Vagina (tissue), 2 donors: Measurements from ENCODE around the gene PXK.

ENCODE experiments used
- POLR2AphosphoS5 ChIP-seq, 2 donors: sonication (generic); formaldehyde crosslinking; IDR thresholded peaks; one replicate each; pipeline ENCODE4 v1.9.0; 2017; ENCODE audit warnings: antibody characterized with exemption in 2 of 2, mild to moderate bottlenecking in 2 of 2, low read depth in 1 of 2; ENCODE audit not compliant: insufficient read depth in 1 of 2
- TF ChIP-seq, protein P1 (sequence below), 3 experiments: fragments of 450-650 bp in 2 of 3; fragments of 200-600 bp in 1 of 3; sonication (generic) in 1 of 3; IDR thresholded peaks; one replicate each; pipeline ENCODE4 v1.5.1; 2017 to 2019; ENCODE audit warnings: antibody characterized with exemption in 3 of 3, mild to moderate bottlenecking in 2 of 3, moderate library complexity in 2 of 3

DNA sequence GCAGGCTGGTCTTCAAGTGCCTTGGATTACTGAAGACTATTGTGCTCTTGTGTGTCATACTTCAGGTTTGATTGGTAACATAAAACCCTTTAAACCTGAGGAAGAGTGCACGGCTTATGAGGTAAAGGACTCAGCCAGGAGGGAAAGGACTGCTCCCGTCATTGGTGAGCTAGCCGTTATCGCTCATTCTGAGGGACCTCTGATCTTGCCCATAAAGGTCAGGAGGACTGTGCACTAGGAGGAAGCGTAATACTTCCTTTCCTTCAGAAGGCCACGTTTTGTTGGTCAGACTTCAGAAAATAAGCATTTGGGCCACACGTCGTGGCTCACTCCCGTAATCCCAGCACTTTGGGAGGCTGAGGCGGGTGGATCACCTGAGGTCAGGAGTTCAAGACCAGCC lies 37.7 kb downstream of the PXK start:
- TF ChIP-seq, protein P1, sequence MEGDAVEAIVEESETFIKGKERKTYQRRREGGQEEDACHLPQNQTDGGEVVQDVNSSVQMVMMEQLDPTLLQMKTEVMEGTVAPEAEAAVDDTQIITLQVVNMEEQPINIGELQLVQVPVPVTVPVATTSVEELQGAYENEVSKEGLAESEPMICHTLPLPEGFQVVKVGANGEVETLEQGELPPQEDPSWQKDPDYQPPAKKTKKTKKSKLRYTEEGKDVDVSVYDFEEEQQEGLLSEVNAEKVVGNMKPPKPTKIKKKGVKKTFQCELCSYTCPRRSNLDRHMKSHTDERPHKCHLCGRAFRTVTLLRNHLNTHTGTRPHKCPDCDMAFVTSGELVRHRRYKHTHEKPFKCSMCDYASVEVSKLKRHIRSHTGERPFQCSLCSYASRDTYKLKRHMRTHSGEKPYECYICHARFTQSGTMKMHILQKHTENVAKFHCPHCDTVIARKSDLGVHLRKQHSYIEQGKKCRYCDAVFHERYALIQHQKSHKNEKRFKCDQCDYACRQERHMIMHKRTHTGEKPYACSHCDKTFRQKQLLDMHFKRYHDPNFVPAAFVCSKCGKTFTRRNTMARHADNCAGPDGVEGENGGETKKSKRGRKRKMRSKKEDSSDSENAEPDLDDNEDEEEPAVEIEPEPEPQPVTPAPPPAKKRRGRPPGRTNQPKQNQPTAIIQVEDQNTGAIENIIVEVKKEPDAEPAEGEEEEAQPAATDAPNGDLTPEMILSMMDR (IDR thresholded peaks at IDR 0.05) = no peak
- TF ChIP-seq POLR2AphosphoS5 (IDR thresholded peaks at IDR 0.05; ENCODE audit: insufficient read depth in 1 of 2, low read depth in 1 of 2) = no peak
